K562 (cell line): ENCODE data around the gene IBA57. TPM values are rescaled to one million over a fixed set of nuclear protein-coding genes. Genes with fewer than 3 reads are reported as not detected.
A peak's percentile ranks its signal among the peaks of the same experiment; 100 is the strongest.

Experiments used
- ATAC-seq: fragments of 200-7000 bp; cut with Tn5 transposase; 3 replicates; pipeline ENCODE4 v1.9.1; 2020; ENCODE audit warnings: moderate library complexity
- BruUV-seq: library from RNA; stranded (reverse); fragments of 400-500 nt; replicated peaks from 2 replicates; lab custom pipeline; 2021; lab: Mats Ljungman, UMichigan
- CTCF ChIA-PET: fragments of 300-600 bp; formaldehyde crosslinking; extraction: SDS; loops from one replicate; lab custom pipeline; 2021; ENCODE audit warnings: low intra/inter-chr PET ratio; lab: Yijun Ruan, JAX
- POLR2A ChIA-PET: fragments of 300-600, 350-650 bp; sonication (Branson Sonifier 250); formaldehyde crosslinking; extraction: SDS; loops from one replicate; lab custom pipeline; 2021; ENCODE audit warnings: antibody characterized with exemption, inconsistent platforms; lab: Yijun Ruan, JAX
- DNase-seq, 4 experiments: peaks; one replicate each; pipeline versions ENCODE4 v3.0.0 to v3.0.0-alpha.2; 2011 to 2018; ENCODE audit warnings: low spot score in 3 of 4, mixed read lengths in 3 of 4; ENCODE audit errors: extremely low read depth in 1 of 4
- FAIRE-seq: peaks from 2 replicates; lab custom pipeline; 2011; peaks lifted over from hg19 to GRCh38; lab: Jason Lieb, UNC
- H2AFZ ChIP-seq: 2 replicates; pipeline ENCODE4 v1.6.0; 2011; ENCODE audit warnings: low read depth, low read length, control low read depth, inconsistent platforms
- H3K27ac ChIP-seq: fragments of 200-600 bp; 3 replicates; pipeline ENCODE4 v1.8.0; 2011; ENCODE audit warnings: low read depth, mild to moderate bottlenecking, control low read depth, inconsistent platforms, low read length, moderate library complexity, mixed read lengths; ENCODE audit errors: extremely low read depth
- H3K27me3 ChIP-seq, 2 experiments: fragments of 300-600 bp in 1 of 2; 2 replicates in 1 of 2; 3 replicates in 1 of 2; pipeline versions ENCODE4 v1.6.0 to v1.8.0; 2011; ENCODE audit warnings: inconsistent platforms in 2 of 2, low read length in 2 of 2, mild to moderate bottlenecking in 1 of 2, mixed read lengths in 1 of 2, moderate library complexity in 1 of 2; ENCODE audit not compliant: control insufficient read depth in 2 of 2, insufficient read depth in 2 of 2
- H3K36me3 ChIP-seq: fragments of 300-600 bp; 3 replicates; pipeline ENCODE4 v1.8.0; 2011; ENCODE audit warnings: mild to moderate bottlenecking, low read length, inconsistent platforms; ENCODE audit not compliant: control insufficient read depth, insufficient read depth
- H3K4me1 ChIP-seq, 2 experiments: fragments of 200-600 bp in 1 of 2; replicated peaks in 1 of 2; 2 replicates in 1 of 2; 3 replicates in 1 of 2; pipeline versions ENCODE4 v1.5.1 to v1.8.0; 2011; ENCODE audit warnings: inconsistent platforms in 2 of 2, low read length in 2 of 2, mild to moderate bottlenecking in 1 of 2, mixed read lengths in 1 of 2, moderate library complexity in 1 of 2; ENCODE audit not compliant: control insufficient read depth in 2 of 2, insufficient read depth in 2 of 2
- H3K4me2 ChIP-seq: 2 replicates; pipeline ENCODE4 v1.6.1; 2011; ENCODE audit warnings: low read length, control low read depth, inconsistent platforms, mixed read lengths; ENCODE audit not compliant: insufficient read depth
- H3K4me3 ChIP-seq: fragments of 200-600 bp; sonication (generic), shearing (Covaris generic); 2 replicates; pipeline ENCODE4 v1.5.1; 2016; ENCODE audit warnings: control low read depth, inconsistent platforms
- H3K79me2 ChIP-seq: fragments of 200-600 bp; 3 replicates; pipeline ENCODE4 v1.8.0; 2011; ENCODE audit warnings: low read length, inconsistent platforms; ENCODE audit not compliant: control insufficient read depth, insufficient read depth
- H3K9ac ChIP-seq, 2 experiments: 2 replicates each; pipeline versions ENCODE4 v1.6.0 to v1.6.1; 2011; ENCODE audit warnings: low read depth in 2 of 2, low read length in 2 of 2, control low read depth in 1 of 2, inconsistent platforms in 1 of 2, mild to moderate bottlenecking in 1 of 2, mixed read lengths in 1 of 2; ENCODE audit not compliant: insufficient read depth in 1 of 2
- H3K9me1 ChIP-seq: one replicate; pipeline ENCODE4 v1.6.0; 2011; ENCODE audit warnings: inconsistent platforms, mild to moderate bottlenecking, low read length, moderate library complexity; ENCODE audit not compliant: control insufficient read depth, insufficient read depth
- H3K9me3 ChIP-seq: replicated peaks from 2 replicates; pipeline ENCODE4 v1.5.1; 2011; ENCODE audit warnings: low read depth, low read length, inconsistent platforms; ENCODE audit not compliant: control insufficient read depth, insufficient read depth
- H4K20me1 ChIP-seq: replicated peaks from 2 replicates; pipeline ENCODE4 v1.6.1; 2011; ENCODE audit warnings: low read length, inconsistent platforms, mixed read lengths; ENCODE audit not compliant: control insufficient read depth, insufficient read depth
- MLX ChIP-seq, 2 experiments: fragments of 450-650 bp in 1 of 2; sonication (generic) in 1 of 2; formaldehyde crosslinking; conservative IDR thresholded peaks; 2 replicates each; pipeline versions ENCODE4 v1.4.0 to v1.8.1; 2020 to 2022; ENCODE audit warnings: mild to moderate bottlenecking in 1 of 2, missing genetic modification reagents in 1 of 2
- POLR2G ChIP-seq: fragments of 200-400 bp; formaldehyde crosslinking; IDR thresholded peaks from 2 replicates; pipeline ENCODE4 v1.6.1; 2017; ENCODE audit warnings: low read depth, mild to moderate bottlenecking, antibody characterized with exemption, low read length, moderate library complexity
- RBFOX2 ChIP-seq: fragments of 200-400 bp; formaldehyde crosslinking; IDR thresholded peaks from 2 replicates; pipeline ENCODE4 v1.6.1; 2017; ENCODE audit warnings: low read depth, mild to moderate bottlenecking, low read length, moderate library complexity
- SP1 ChIP-seq: sonication (generic); formaldehyde crosslinking; IDR thresholded peaks from 2 replicates; pipeline ENCODE4 v1.8.1; 2022; ENCODE audit warnings: mild to moderate bottlenecking, missing genetic modification reagents
- WGBS: fragments of 100-300 bp; shearing (Covaris generic); methylation state at CpG from one replicate; pipeline ENCODE4 v1.1.6; 2016; ENCODE audit warnings: low coverage, mixed read lengths; ENCODE audit not compliant: insufficient coverage; ENCODE audit errors: missing lambda C conversion rate; 5-methylcytosine and 5-hydroxymethylcytosine counted together
- in situ Hi-C: fragments of 300-500 bp; cut with MboI; formaldehyde crosslinking; loops from 4 replicates; pipeline ENCODE4 v1.15.0; 2018; ENCODE audit warnings: inconsistent platforms, mixed read lengths
- intact Hi-C: fragments of 100-400 bp; cut with micrococcal nuclease; formaldehyde crosslinking; loops from 2 replicates; pipeline ENCODE4 v1.14.2; 2022
- polyA plus RNA-seq, 8 experiments: library from polyadenylated mRNA; depleted of rRNA in 4 of 8; stranded (reverse) in 5 of 8; unstranded in 3 of 8; fragments of >200 nt; fragmentation: Nextera tagmentation in 2 of 8; fragmentation: Illumina TruSeq in 1 of 8; extraction: Ambion mirVana in 2 of 8; extraction: Trizol in 1 of 8; gene quantifications; 2 replicates each; pipeline versions ENCODE4 v1.2.1 to v1.2.3, GENCODE V29; 2011 to 2014; ENCODE audit warnings: inconsistent platforms in 1 of 8, missing spikeins in 1 of 8
- total RNA-seq, 7 experiments: library from RNA; depleted of rRNA in 6 of 7; stranded (reverse); fragments of >200 nt in 6 of 7; fragmentation: Illumina TruSeq in 2 of 7; extraction: Trizol in 2 of 7; gene quantifications; 2 replicates each; pipeline versions ENCODE4 v1.2.1 to v1.2.3, GENCODE V29; 2011 to 2021; ENCODE audit warnings: low replicate concordance in 1 of 7
- TF ChIP-seq, protein P1 (sequence below): sonication (generic); formaldehyde crosslinking; IDR thresholded peaks from 2 replicates; pipeline ENCODE4 v1.8.0; 2022; ENCODE audit warnings: missing genetic modification reagents, mild to moderate bottlenecking, borderline replicate concordance

The IBA57 gene
- total and polyA plus RNA-seq, 9 of the 15 experiments (the other 6 are each of a cell fraction or from before 2014, with no cell fraction given): 0.77 to 15.5 (median 2.7) TPM

DNA sequence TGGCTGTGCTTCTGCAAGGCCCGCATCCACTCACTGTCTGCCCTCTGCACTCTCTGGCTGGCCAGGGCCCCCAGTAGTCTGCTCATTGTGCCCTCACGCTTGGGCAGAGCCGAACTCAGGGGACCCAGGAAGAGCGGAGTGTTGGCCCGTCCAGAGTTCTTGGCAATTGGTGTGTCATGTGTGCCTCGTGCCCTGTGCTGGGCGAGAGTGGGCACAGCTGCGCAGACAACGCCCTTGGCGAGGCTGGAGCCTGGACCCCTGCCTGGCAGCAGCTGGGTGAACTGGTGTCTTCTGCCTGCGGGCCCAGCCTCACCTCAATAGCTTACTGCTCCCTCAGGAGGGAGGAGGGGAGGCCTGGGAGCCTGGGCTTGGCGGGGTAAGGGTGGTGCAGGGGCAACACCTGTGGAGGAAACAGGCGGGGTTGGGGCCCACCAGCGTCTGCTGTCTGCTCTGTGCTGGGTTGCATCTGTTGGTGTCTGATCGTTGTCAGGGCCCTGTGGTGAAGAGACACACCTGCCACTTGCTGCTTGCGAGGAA lies 23.4 kb upstream of the IBA57 start:
- no peak for ATAC-seq
- Histone ChIP-seq H3K27me3 (no peaks in the 10 kb centered on the region), H4K20me1 (peaks cover 65% of the 10 kb centered on the region)
- WGBS: 85% methylated on average over 13 of the region's 16 CpGs
- peak; percentile 62 for TF ChIP-seq RBFOX2
- TF ChIP-seq POLR2G: peak; percentile 60
- TF ChIP-seq, protein P1, sequence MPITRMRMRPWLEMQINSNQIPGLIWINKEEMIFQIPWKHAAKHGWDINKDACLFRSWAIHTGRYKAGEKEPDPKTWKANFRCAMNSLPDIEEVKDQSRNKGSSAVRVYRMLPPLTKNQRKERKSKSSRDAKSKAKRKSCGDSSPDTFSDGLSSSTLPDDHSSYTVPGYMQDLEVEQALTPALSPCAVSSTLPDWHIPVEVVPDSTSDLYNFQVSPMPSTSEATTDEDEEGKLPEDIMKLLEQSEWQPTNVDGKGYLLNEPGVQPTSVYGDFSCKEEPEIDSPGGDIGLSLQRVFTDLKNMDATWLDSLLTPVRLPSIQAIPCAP (CRISPR knock-in tag): no peak
- 0 out of 2 replicates have a peak, but pooled peaks have one; percentile 42 for TF ChIP-seq SP1 (CRISPR knock-in tag)
- TF ChIP-seq MLX (CRISPR knock-in tag; conservative IDR thresholded peaks at IDR 0.05): 0 out of 4 replicates have a peak, but pooled peaks of 1 of the 2 experiments have one; percentile 12
- TF ChIP-seq, all 486 proteins: peak for 4
- Histone ChIP-seq H3K4me2 (peak overlapping the region; percentile 92), H2AFZ (no peak overlapping the region), H3K9me3 (no peaks in the 10 kb centered on the region), H3K79me2 (peaks cover 71% of the 10 kb centered on the region), H3K36me3 (peaks cover 39% of the 10 kb centered on the region; the same call in 2 of the 3 replicates), H3K9me1 (peaks cover 24% of the 10 kb centered on the region), H3K27ac (no peak overlapping the region), H3K4me3 (no peak overlapping the region; the same call in 1 of the 2 replicates), H3K9ac (peak overlapping the region; percentile 90 to 98), H3K4me1 (peaks cover 61 to 83% of the 10 kb centered on the region in 2 experiments)
- intact Hi-C loops (no loop called here), in situ Hi-C loops (no loop called here)
- POLR2A ChIA-PET: interaction anchor here (0.9 to 6.0 kb wide), 9 partner anchors 7 to 35 kb away, joined by 3 to 47 read pairs (median 5); partner anchors contain the start of genes GJC2, IBA57 and MRPL55
- FAIRE-seq (no peak), DNase-seq (no peak)
- CTCF ChIA-PET: no interaction called here
- BruUV-seq: no TSS peak
